Ovary (tissue), 9 donors: ENCODE data around the gene CDC42BPB. TPM values are rescaled to one million over a fixed set of nuclear protein-coding genes. Genes with fewer than 3 reads are reported as not detected.

Source experiments
- DNase-seq, 5 donors: peaks; one replicate each; pipeline ENCODE4 v3.0.0-alpha.2; 2019 to 2020
- H3K27ac ChIP-seq, 2 donors: fragments of 200-600 bp; one replicate each; pipeline versions ENCODE4 v1.5.1 to v1.8.0; 2019 to 2022
- H3K27me3 ChIP-seq: fragments of 200-600 bp; one replicate; pipeline ENCODE4 v1.8.0; 2022
- H3K36me3 ChIP-seq: fragments of 200-600 bp; sonication (generic); one replicate; pipeline ENCODE4 v1.5.1; 2019
- H3K4me1 ChIP-seq: one replicate; pipeline ENCODE4 v1.8.1; 2013; ENCODE audit warnings: mild to moderate bottlenecking, moderate library complexity; ENCODE audit not compliant: insufficient read depth
- H3K4me3 ChIP-seq: fragments of 200-600 bp; sonication (generic); one replicate; pipeline ENCODE4 v1.5.1; 2017
- H3K9me3 ChIP-seq, 2 donors: fragments of 200-600 bp in 1 of 2; sonication (generic) in 1 of 2; one replicate each; pipeline versions ENCODE4 v1.5.1 to v1.8.1; 2013 to 2019; ENCODE audit warnings: mild to moderate bottlenecking in 1 of 2, moderate library complexity in 1 of 2
- EP300 ChIP-seq: sonication (generic); formaldehyde crosslinking; IDR thresholded peaks from one replicate; pipeline ENCODE4 v1.6.1; 2017; ENCODE audit warnings: antibody characterized with exemption
- POLR2A ChIP-seq: fragments of 450-650 bp; IDR thresholded peaks from one replicate; pipeline ENCODE4 v1.6.1; 2017; ENCODE audit warnings: antibody characterized with exemption, mild to moderate bottlenecking, moderate library complexity
- WGBS, 3 donors: extraction: QIAGEN DNeasy Blood & Tissue Kit in 1 of 3; methylation state at CpG; one replicate each; pipeline versions ENCODE4 v1.1.5 to v1.1.7; 2013 to 2017; 5-methylcytosine and 5-hydroxymethylcytosine counted together
- intact Hi-C, 4 donors: fragments of 100-400 bp; cut with DNase I; formaldehyde crosslinking; loops; one replicate each; pipeline versions ENCODE4 v1.11.0 to v1.15.1; 2022 to 2023
- polyA plus RNA-seq, 2 donors: library from polyadenylated mRNA; stranded (reverse); fragments of 200-250 nt in 1 of 2; fragments of 350-450 nt in 1 of 2; fragmentation: Illumina TruSeq in 1 of 2; extraction: RNeasy Lipid Tissue Mini Kit (QIAGEN cat#74804) in 1 of 2; gene quantifications; one replicate each; pipeline ENCODE4 v1.2.3, GENCODE V29; 2013 to 2014
- total RNA-seq, 7 donors: library from RNA; depleted of rRNA in 2 of 7; stranded (reverse); fragments of >200 nt in 2 of 7; fragmentation: NEBNext Ultra II Directional in 3 of 7; extraction: Animal tissue kit (Norgen Biotek cat#: 25700) in 3 of 7; gene quantifications; one replicate each; pipeline versions ENCODE4 v1.1.0 to v1.2.4, GENCODE V29; 2016 to 2023
- TF ChIP-seq, protein P1 (sequence below), 3 donors: fragments of 450-650 bp in 2 of 3; fragments of 200-600 bp in 1 of 3; IDR thresholded peaks; one replicate each; pipeline versions ENCODE4 v1.5.1 to v1.8.0; 2016 to 2022; ENCODE audit warnings: antibody characterized with exemption in 3 of 3, mild to moderate bottlenecking in 1 of 3
- donor health status: DM: no; HTN: no; CAD: no; lungs with moderate emphysema.
- donor health status: DM: no; HTN: no; CAD: no.
- donor health status: Bipolar disorder and iron deficiency.
- donor health status: DM: yes; HTN: yes; CAD: no.
- donor health status: DM: no; HTN: no; CAD: no.
- donor health status: DM: yes; HTN: yes; CAD: no.

The CDC42BPB gene
- total and polyA plus RNA-seq, 9 donors: 50.0 to 103 (median 75.1) TPM

DNA sequence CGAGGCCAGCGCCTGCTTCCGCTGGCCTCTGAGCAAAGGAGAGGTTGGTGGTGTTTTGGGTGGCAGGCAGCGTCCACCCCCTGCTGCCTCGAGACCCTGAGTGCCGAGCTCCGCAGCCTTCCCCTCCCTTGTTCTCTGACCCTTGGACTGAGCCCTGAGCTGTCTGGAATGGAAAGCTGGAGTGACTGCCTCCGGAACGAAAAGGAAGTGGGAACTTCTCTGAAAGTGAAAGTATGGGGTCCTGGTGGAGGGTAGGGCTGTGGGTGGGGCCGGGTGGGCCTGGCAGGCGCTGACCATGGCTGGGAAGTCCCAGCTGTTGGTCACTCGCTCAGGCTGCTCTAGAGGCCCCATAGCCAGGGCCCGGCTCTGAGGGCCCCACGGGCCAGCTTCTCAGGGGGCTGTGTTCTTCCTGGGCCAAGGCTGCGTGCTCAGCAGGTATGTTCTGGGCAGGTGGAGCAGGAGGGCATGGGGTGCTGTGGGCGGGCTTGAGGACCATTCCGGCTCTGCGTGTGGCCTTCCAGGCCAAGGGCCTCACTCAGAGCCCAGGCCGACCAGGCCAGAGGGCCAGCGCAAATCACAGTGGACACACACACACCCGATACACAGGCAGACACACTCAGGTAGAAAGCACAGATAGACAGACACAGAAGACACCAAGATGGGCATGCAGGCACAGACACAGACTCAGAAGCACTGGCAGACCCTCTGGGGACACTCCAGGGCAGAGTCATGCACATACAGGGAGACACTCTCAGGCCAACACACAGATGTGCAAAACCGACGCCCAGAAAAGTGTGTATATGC, 37.3 kb upstream of the CDC42BPB start, which contains the start of gene EXOC3L4:
Gene EXOC3L4 (plus strand): TSS at position 320 of the 804 bp plus-strand sequence. CDS start 5,495 bp downstream, outside the sequence.
- no peaks in the 10 kb centered on the region for H3K27me3 ChIP-seq
- WGBS, 3 donors: 44 to 58% (median 50%) methylated on average over 23 of the region's 23 CpGs
- peak within 1 kb of the TSS in 1 of 2 donors; percentile 18 for H3K27ac ChIP-seq
- no peak within 1 kb of the TSS for H3K4me3 ChIP-seq
- intact Hi-C loops: no loop called here
- no peaks in the 10 kb centered on the region for H3K9me3 ChIP-seq
- peaks cover 10% of the 10 kb centered on the region for H3K4me1 ChIP-seq
- TF ChIP-seq, protein P1, sequence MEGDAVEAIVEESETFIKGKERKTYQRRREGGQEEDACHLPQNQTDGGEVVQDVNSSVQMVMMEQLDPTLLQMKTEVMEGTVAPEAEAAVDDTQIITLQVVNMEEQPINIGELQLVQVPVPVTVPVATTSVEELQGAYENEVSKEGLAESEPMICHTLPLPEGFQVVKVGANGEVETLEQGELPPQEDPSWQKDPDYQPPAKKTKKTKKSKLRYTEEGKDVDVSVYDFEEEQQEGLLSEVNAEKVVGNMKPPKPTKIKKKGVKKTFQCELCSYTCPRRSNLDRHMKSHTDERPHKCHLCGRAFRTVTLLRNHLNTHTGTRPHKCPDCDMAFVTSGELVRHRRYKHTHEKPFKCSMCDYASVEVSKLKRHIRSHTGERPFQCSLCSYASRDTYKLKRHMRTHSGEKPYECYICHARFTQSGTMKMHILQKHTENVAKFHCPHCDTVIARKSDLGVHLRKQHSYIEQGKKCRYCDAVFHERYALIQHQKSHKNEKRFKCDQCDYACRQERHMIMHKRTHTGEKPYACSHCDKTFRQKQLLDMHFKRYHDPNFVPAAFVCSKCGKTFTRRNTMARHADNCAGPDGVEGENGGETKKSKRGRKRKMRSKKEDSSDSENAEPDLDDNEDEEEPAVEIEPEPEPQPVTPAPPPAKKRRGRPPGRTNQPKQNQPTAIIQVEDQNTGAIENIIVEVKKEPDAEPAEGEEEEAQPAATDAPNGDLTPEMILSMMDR (IDR thresholded peaks at IDR 0.05): no peak
- TF ChIP-seq EP300 (no peak), POLR2A (no peak)
- H3K36me3 ChIP-seq: no peaks in the 10 kb centered on the region
- DNase-seq: no peak

DNA sequence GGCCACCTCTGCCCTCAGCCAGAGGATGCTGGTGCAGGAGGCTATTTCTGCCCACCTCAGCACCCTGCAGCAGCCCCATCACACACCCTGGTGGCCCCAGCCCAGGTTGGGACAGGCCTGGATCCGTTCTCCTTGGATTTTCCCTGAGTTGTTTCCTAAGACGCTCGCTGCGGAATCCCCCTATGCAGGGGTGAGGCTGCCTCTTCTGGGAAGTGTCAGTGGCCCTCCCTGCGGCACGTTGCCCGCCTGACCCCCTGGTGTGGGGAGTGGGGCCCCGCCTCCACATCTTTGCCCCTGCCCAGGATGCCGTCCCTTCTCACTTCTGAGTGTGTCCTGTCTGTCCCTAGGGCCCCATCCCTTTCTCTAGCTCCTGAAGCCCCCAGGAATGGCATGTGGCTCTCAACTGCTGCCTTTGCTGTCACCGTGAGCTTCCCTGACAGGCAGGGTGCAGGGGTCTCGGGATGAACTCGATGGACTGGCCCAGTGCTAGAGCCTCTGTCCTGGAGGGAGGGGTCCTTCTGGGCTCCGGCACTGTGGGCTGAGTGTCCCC, 36.6 kb upstream of the CDC42BPB start:
- H3K27ac ChIP-seq: peak overlapping the region in 1 of 2 donors; percentile 18
- no peaks in the 10 kb centered on the region for H3K9me3 ChIP-seq
- peaks cover 10% of the 10 kb centered on the region for H3K4me1 ChIP-seq
- 76 to 84% (median 78%) methylated on average over 13 of the region's 13 CpGs for WGBS, 3 donors
- no peak for DNase-seq
- no peaks in the 10 kb centered on the region for H3K36me3 ChIP-seq
- TF ChIP-seq, protein P1 (IDR thresholded peaks at IDR 0.05): no peak
- TF ChIP-seq EP300 (no peak), POLR2A (no peak)
- intact Hi-C loops: no loop called here
- H3K27me3 ChIP-seq: no peaks in the 10 kb centered on the region
- no peak overlapping the region for H3K4me3 ChIP-seq

DNA sequence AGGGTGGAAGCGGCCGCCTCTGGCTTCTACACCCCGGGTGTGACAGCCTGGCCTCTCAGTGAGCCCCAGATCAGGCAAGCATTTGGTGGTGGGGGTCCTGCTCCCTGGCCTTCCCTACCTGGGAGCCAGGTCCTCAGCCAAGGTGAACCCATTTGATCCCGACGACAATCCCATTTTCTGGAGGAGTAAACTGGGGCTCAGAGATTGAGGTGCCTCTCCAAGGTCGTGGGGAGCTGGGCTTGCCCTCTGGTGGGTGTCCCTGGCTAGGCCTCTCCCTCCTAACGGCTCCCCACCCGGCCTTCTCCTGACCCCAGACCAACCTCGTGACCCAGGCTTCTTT, 34.5 kb upstream of the CDC42BPB start:
- no peak for DNase-seq
- Histone ChIP-seq H3K27me3 (no peaks in the 10 kb centered on the region), H3K36me3 (no peaks in the 10 kb centered on the region), H3K9me3 (no peaks in the 10 kb centered on the region), H3K4me1 (peaks cover 10% of the 10 kb centered on the region), H3K27ac (no peak overlapping the region), H3K4me3 (peak overlapping the region; percentile 39)
- intact Hi-C loops: no loop called here
- 52 to 74% (median 59%) methylated on average over 8 to 9 of the region's 9 CpGs for WGBS, 3 donors
- TF ChIP-seq POLR2A (no peak), EP300 (no peak)
- TF ChIP-seq, protein P1 (IDR thresholded peaks at IDR 0.05): no peak

DNA sequence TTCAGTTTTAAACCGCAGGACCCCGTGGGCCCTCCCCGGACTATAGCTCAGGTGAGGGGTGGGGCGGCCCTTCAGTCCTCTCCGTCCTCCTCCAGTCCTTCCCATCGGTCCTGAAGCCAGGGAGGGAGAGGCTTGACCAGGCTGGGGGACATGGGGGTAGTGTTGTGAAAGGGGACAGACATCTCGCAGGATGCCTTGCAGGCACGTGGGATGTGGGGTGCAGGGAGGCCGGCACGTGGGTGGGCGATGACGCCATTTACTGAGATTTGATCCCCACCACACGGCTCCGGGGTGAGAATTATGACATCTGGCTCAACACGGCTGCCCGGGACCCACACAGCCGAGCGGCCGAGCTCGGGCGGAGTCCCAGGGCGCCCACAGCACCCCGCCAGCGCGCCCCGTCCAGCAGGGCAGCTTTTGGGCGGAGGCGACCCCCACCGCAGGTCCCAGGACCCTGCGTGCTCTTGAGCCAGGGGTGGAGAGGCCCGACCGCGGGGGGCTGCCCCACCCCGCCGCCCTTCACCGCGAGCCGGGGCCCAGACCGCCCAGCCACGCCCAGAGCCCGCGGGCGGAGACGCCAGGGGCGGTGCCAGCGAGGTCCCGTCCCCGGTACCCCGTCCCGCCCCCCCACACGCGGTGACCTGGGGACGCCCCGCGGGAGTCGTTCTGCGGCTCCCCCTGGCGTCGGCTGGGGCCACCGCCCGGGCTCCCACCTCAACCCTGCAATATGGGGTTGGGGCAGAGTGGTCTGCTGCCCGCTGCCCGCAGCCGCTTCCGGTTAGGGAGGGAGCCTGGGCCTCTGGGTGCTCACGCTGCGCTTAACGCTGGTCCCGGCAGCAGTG, 33.9 kb upstream of the CDC42BPB start:
- Histone ChIP-seq H3K9me3 (no peaks in the 10 kb centered on the region), H3K36me3 (no peaks in the 10 kb centered on the region), H3K27me3 (no peaks in the 10 kb centered on the region), H3K4me1 (peaks cover 10% of the 10 kb centered on the region), H3K4me3 (peak overlapping the region; percentile 39), H3K27ac (no peak overlapping the region)
- peak in 4 of 5 donors; percentile 59 to 71 (median 64) for DNase-seq
- WGBS, 3 donors: 6 to 17% (median 10%) methylated on average over 22 to 69 of the region's 69 CpGs
- no peak for TF ChIP-seq EP300
- TF ChIP-seq, protein P1 (IDR thresholded peaks at IDR 0.05): peak in 1 of 3 donors; percentile 25
- intact Hi-C loops: no loop called here
